Activated naive CD4-positive, alpha-beta T cell (primary cell): ENCODE data around the gene GDF7.

Source experiments
- DNase-seq, 4 experiments: peaks; one replicate each; lab custom pipeline; 2025; lab: John Stamatoyannopoulos, UW

GDF7 gene

DNA sequence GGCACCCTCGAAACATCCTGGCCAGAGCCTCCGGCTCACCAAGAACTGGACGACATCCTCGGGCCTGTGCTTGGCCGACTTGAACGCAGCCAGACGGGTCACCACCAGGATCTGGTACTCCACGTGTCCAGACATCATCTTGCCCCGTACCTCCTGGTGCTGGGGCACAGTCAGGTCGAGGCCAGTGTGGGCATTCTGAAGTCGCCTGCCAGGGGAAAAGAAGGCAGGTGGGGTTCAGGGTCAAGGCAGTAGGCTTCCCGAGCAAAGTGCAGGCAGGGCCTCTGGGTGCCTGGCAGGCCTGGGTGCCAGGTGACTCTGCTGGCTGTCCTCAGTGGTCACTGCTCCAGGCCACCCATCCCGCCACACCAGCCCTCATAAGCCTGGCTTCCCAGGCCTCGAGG, 21.6 kb upstream of the GDF7 start:
- DNase-seq = no peak

DNA sequence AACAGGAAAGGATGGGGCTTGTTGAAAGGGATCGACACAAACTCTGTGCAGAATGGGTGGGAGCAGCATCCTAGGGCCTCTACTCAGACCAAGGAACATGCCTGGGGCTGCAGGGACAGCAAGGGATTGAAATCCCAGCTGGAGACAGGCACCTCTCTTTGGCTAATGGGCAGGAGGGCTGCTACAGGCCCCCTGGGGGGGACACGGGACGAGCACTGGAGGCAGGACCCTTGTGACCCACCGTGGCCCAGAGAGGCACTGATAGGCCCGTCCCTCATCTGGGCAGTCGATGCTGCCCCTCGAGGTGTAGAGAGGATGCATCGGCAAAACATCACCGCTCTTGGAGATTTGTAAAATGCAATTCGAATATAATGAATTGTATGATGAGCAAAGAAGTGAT, 21.2 kb upstream of the GDF7 start:
- no peak for DNase-seq

DNA sequence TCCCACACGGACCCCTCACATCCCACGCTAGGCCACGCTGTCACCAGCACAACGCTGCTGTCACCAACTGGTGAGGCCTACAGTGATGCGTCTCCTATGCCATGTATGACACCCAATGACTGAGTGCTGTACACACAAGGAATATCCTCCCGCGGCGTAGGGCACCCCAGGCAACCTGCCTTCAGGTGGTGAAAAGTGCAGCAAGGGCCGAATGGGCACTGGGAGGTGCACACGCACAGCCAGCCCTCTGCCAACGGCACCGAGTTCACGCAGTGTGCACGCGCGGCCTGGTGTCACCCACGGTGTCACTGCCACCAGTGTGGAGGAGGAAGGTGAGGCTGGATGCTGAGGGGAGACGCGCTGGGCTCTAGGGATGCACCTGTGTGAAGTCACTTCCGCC, 20.5 kb upstream of the GDF7 start:
- no peak for DNase-seq

DNA sequence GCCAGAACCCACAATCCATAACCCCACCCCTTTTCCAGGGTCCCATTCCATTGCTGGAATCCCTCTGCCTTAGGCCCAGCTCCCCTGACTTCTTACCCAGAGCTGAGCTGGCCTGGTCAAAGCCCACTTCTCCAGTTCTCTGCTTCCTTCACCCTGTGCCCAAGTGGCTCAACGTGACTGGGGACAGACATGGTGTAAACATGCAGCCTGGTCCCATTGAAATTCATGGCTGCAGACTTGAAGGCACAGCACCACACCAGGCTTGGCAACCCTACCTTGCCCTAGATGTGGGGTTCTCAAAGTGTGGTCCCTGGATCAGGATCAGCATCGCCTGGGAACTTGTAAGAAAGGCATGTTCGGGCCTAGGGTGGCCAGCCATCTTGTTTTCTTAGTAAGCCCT, 19.7 kb upstream of the GDF7 start:
- no peak for DNase-seq

DNA sequence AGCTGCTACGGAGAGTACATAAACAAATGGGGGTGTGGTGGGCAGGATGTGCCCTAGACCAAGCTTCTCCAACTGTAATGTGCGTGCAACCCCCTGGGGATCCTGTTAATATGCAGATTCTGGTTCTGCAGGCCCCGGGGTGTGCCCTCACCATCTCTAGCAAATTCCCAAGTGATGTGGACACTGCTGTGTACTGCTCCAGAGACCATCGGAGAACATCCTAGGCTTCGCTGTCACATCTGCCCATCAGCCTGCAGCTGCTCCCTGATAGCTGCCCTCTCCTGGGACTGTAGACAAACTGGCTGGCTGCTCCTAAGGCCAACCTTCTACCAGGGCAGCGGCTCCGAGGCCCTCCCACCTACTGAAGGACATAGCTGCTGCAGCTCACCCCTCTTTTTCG, 19.2 kb upstream of the GDF7 start:
- no peak for DNase-seq

DNA sequence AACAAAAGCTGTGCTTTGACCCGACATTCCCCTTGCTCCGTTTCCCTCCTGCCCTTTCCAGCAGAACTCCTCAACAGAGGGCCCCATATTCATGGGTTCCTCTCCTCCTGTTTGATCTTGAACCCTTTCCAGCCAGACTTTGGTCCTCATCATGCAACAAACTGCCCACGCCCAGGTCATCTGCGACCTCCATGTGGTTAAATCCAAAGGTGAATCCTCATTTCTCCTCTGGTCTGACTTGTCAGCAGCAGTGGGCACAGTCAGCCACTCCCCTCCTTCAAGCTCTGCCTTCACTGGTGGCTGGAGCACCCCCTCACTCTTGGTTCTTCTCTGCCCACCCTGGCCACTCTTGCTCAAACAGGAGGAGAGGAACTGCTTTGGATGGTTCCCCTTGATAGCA, 18.7 kb upstream of the GDF7 start:
- DNase-seq = no peak

DNA sequence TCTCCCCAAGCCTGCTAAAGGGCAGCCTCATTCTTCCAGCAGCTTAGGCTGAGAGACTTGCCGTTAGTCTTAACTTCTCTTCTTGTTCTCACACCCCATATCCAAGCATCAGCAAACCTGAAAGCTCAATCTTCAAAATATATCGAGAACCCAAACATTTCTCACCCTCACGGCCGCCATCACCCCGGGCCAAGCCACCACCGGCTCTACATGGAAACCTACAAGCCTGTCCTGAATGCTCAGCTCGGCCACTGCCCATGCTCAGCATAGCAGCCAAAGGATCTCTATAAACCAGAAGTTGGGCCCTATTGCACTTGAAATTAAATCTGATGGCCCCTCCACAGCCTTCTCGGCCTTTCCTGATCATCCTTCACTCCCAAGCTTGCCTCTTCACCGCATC, 18.1 kb upstream of the GDF7 start:
- no peak for DNase-seq

DNA sequence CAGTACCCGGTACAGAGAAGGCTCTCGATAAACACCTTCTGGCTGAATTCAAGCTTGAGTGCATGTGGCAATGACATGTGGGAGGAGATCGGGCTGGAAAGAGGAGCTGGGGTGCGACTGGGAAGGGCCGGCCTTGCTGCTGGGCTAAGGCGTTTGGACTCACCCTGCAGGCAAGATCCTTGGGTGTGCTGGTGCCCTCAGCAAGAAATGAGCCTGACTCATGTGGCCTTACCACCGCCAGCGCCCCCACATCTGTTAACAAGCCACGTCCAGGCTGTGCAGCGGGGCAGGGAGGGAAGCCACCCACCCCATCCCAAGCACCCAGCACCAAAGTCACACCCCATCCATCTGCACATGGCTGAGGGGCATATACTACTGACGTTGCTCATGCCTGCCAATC, 17.4 kb upstream of the GDF7 start:
- DNase-seq = no peak

DNA sequence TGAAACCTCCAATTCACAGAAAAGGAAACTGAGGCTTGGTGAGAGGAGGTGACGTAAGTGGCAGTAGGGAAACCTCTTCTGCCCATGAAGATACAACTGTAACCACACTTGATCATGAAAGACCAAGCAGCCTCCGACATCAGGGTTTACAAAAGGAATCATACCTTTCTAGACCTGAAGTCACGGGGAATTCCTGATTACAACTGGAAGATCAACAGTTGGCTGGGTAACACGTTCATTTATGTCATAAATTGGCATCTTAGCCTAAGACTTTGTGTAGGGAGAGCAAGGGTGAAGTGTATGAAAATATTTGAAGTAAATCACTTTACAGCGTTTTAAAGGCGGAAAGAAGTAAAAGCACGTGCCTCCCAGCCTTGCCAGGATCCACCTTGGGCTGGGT, 17.0 kb upstream of the GDF7 start:
- no peak for DNase-seq

DNA sequence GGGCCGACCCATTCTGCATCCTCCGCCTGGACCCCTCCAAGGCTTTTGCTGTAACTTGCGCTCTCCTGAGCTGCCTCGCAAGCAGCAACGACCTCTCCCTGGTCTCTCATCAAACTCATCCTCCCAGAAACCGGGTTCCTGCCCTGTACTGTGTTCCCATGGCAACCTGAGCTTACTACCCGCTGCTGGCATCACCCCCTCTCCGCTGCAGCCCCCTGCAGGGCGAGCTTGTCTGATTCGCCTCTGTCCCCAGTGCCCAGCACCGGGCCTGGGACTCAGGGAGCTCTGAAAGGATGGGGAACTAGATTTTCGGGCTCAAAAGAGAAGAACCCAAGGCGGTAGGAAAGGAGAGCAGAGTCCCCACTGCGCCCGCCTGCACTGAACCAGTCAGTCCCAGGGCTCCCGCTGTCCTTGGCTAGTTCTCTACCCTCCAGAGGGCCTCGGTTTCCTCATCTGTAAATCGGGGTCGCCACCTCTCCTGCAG, 16.5 kb upstream of the GDF7 start:
- no peak for DNase-seq

DNA sequence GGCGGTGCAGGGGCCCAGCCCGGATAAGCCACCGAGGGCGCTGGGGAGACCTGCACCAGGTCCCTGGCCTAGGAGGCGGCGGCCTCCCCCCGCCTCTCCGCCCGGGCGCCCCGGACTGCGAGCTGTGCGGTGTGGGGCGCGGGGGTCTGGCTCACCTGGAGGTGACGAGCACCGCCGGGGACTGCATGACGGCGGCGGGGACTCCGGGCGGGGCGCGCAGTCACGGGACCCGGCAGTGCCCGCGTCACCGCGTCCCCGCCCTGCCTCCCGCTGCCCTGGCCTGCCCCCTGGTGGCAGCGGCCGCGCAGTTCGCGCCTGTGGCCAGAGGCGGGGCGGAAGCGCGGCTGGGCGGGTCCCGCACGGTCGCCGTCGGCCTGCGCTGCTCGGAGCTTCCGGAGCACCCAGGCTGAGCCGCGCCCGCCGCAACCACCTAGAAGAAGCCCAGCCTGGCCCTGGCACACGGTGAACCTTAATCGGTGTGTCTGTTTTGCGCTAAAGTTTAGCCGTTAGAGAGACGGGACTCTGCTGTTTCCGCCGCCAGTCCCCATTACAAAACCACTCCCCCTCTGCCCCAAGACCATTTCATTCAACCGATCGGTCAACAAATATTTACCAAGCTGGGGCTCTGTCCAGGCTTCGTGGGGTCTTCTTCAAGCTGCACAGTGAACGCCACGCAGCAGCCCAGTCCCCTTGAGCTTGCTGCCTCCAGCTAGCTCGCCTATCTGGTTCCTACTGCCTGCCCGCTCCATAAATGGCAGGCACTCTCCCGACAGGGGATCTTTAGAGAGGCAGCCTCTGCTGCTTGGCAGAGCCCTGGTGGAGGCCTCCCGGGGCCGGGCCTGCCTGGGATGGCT, 15.8 kb upstream of the GDF7 start, which contains the start of gene HS1BP3:
Gene HS1BP3, minus strand, starts transcription at position 222 of the 854 bp plus-strand sequence. Its CDS starts 35 bp downstream, at position 187.
- DNase-seq = peak; percentile 74 to 90 (median 76)

DNA sequence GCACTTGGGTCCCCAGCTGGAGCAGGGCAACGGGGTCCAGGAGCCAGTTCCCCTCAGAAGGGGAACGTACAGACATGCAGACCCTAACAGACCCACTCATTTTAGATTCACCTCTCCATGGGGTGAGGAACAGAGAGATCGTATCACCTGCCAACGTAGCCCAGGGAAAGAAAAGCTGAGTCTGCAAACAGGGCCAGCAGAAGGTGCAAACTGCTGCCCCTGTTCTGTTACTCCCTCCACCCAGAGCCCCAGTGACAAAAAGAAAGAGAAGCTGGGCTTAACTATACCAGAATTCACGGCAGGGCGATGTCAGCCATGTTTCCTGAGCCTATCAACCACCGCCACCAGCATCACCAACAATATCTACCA, 15.2 kb upstream of the GDF7 start:
- no peak for DNase-seq

DNA sequence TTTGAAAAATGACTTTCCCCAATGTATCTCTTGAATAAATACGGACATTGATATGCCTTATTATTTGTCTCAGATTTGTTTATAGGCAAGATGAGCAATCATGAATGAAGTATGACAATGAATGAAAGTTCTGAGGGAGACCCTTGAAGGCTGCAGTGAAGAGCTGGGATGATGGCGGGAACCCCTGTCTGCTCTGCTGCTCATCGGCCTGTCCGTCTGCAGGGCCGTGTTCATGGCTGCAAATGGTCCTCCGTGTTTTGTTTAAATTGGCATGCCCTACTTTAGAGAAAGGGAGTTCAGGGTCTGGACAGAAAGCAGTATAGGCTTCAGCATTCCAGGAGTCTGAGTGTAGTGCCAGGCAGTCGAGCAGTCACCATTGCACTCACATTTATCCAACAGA, 14.8 kb upstream of the GDF7 start:
- no peak for DNase-seq

DNA sequence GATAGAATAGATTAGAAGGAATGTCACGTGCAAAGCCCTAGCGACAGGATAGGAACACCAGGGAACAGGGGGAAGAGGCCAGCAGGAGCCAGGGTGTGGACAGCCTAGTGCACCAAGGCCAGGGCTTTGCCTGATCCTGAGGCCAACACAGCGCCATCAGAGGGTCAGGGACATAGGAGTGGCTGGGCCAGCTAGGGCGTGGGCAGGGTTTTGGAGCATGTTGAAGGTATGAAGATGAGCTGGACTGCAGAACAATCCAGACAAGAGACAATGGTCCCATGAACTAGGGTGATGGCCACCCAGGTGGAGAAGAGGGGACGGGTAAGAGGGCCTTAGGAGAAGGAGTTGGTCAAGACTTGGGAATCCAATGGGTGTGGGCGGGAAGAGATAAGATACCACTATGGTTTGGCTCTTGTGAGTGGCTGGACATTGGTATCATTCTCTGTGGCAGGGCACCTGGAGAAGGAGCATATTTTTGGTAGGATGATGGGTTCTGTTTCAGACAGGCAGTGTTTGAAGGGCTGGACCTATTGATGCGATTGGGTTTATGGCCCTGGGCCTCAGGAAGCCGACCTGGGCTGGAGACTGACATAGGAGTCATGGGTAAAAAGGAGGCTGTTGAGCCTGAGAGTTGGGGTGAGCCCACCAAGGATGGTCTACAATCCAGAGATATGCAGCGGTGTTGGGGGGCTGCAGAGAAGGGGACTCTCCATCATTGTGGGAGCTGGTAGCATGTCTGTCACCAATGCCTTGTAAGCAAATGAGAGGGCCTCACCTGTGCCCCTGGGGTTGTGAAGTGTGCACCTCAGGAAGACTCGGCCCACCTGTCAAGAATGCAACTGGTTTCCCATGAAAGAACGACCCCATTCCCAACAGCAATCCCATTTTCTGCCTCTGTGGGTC, 14.0 kb upstream of the GDF7 start:
- no peak for DNase-seq

DNA sequence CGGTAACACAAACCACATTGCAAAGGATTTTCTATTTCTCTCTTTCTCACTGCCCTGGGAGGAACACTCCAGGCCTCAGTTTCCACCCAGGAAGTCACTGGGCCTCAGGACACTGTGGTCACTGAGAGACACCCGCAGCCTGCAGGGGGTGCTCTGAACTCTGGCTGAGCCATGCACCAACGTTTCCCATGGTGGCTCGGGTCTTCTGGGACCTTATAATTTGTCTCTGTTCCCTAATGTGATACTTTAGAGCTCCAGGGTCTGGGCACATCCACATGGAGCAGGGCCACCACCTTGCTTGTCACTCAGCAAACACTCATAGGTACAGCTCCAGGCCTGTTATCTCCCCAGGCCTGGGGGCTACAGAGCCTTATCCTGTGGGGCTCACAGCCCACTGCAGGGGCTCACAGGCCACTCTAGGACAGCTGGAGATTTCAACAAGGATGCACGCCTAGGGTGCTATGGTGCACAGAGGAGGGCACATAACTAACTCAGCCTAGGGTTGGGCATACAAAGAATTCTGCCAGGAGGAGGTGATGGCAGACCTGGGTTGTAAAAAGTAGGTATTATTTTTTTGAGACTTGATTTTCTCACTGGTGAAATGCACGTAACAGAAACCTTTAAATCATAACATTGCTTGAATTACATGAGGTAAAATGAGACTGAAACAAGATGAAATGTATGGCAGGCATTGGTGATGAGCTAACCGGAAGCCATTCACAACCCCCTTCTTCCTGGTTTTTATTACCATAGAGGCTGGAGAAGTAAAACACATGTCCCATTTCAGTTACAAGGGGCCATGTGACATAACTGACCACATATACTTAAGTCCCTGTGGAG, 13.0 kb upstream of the GDF7 start:
- no peak for DNase-seq

DNA sequence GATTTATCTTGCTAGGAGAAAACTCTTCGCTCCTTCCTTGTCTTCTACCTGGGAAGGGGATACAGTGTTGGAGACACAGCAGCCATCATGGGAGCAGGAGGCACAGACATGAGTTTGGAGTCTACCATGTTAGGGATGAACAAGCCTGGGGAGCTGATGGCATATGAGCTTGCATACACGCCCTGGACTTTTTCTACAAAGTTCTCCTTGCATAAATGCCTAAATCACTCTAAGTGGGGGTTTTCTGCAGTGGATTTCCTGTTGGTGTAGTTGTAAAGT, 12.5 kb upstream of the GDF7 start:
- no peak for DNase-seq

DNA sequence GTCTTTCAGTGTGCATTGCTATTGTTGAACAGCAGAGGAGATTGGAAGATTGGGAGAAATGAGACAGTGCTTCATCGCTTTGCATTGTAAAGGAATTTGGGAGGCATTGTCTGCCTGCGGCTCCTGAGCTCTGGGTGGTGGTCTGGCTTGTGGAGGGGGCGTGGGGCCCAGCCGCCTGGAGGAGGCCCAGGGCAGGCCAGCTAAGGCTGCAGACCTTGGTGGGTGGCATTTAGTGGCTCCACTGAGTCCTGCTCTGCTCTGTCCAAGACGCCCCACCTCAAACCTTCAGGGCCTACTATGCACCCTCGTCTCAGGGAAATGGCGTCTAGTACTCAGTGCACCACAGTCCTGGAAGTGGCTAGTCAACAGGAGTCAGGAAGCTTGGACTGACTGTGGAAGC, 10.4 kb upstream of the GDF7 start:
- DNase-seq = no peak

DNA sequence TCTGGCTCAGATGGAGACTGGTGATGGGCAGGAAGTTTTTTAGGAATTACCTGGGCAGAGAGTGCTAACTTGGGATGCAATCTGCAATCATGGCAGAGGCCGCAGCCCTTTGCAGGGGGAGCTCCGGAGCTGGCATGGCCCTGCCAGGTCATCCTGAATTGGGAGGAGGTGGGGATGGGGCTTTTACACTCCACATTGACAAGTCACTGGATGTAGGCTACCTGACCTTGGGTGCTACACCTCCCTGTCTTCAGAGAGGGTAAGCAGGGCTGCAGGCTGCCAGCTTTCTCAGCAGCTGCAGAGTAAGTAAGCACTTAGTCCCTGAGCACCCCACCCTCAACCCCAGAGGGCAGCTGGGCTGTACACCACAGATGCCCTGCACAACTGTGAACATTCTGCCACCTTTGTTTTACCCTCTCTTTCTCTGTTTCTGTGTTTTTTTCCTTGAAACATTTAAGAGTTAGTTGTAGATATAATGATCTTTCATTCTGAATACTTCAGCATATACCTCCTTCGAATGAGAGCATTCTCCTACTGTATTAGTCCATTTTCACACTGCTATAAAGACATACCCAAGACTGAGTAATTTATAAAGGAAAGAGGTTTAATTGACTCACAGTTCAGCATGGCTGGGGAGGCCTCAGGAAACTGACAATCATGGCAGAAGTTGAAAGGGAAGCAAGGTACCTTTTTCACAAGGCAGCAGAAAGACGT, 9.3 kb upstream of the GDF7 start:
- no peak for DNase-seq

DNA sequence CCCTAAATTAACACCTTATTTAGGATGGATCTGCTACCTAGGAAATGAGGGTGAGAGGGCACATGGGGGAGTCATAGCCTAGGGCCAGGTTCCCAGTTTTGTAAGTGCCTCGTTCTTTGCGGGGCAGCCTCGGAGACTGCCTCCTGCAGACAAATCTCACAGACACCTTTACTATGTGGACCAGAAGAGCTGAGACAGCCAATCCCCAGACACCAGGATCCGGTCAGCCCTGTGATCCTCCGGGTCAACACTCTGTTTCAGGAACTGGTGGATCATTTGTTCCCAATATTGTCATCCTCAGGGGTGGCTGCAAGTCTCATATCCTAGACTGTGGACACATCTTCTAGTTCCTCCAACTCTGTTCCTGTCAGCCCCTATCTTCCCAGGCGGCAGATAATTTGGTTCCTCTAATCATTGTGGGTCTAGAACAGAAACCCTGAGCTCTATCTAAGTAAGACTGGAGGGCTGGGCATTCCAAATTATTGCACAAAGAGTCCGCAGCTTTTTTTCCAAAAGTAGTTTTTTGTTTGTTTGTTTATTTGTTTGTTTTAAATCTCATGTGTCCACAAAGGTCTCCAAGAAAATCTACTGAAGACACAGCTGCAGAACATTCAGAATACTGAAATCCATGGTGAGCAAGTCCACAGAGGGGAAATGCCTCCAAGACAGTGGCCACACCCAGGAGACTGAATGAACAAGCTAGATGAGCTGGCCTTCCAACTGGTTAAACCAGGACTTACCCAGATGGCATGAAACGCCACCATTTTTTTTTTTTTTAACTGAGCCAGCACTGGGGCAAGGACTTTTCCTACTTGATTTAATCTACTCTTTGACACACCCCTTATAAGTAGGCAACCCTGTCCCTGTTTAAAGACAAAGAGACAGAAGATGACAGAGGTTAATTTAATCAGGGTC, 6.2 kb upstream of the GDF7 start:
- no peak for DNase-seq
